Stomach (tissue), 9 donors: ENCODE results near the gene ZFP2. TPM values are rescaled to one million over a fixed set of nuclear protein-coding genes. Genes with fewer than 3 reads are reported as not detected.
"Not testable (repeated sequence)": the region's sequence is repeated elsewhere in the genome, so short reads cannot be mapped to it uniquely, and the experiment has no call there.

Experiments
- DNase-seq, 2 donors: peaks; one replicate each; pipeline versions ENCODE4 v3.0.0 to v3.0.0-alpha.2; 2013 to 2019
- H3K27ac ChIP-seq, 5 donors: fragments of 200-600 bp in 4 of 5; sonication (generic) in 4 of 5; one replicate each; pipeline ENCODE4 v1.5.1; 2013 to 2019; ENCODE audit warnings: mild to moderate bottlenecking in 1 of 5, moderate library complexity in 1 of 5
- H3K27me3 ChIP-seq, 3 donors: fragments of 200-600 bp; sonication (generic); one replicate each; pipeline ENCODE4 v1.5.1; 2017 to 2019; ENCODE audit warnings: mixed run types in 1 of 3
- H3K36me3 ChIP-seq, 4 donors: fragments of 200-600 bp; sonication (generic); 1 replicate in 3 of 4; 2 replicates in 1 of 4; pipeline ENCODE4 v1.5.1; 2016 to 2019
- H3K4me1 ChIP-seq, 4 donors: fragments of 200-600 bp; sonication (generic); one replicate each; pipeline ENCODE4 v1.5.1; 2016 to 2019
- H3K4me3 ChIP-seq, 4 donors: fragments of 200-600 bp; sonication (generic) in 3 of 4; one replicate each; pipeline ENCODE4 v1.5.1; 2016 to 2019; ENCODE audit warnings: mild to moderate bottlenecking in 1 of 4
- H3K9me3 ChIP-seq, 4 donors: fragments of 200-600 bp; sonication (generic); one replicate each; pipeline ENCODE4 v1.5.1; 2016 to 2019
- EP300 ChIP-seq: sonication (generic); formaldehyde crosslinking; IDR thresholded peaks from one replicate; pipeline ENCODE4 v1.6.1; 2017; ENCODE audit warnings: antibody characterized with exemption
- POLR2A ChIP-seq, 4 donors: fragments of 450-650 bp; IDR thresholded peaks; one replicate each; pipeline ENCODE4 v1.6.1; 2016; ENCODE audit warnings: antibody characterized with exemption in 4 of 4, control low read depth in 2 of 4, mild to moderate bottlenecking in 1 of 4, moderate library complexity in 1 of 4
- POLR2AphosphoS5 ChIP-seq, 3 donors: sonication (generic); formaldehyde crosslinking; IDR thresholded peaks; one replicate each; pipeline ENCODE4 v1.6.1; 2016; ENCODE audit warnings: antibody characterized with exemption in 3 of 3
- WGBS, 5 donors: extraction: QIAGEN DNeasy Blood & Tissue Kit in 3 of 5; methylation state at CpG; one replicate each; pipeline versions ENCODE4 v1.1.5 to v1.1.7; 2013 to 2018; 5-methylcytosine and 5-hydroxymethylcytosine counted together
- intact Hi-C: fragments of 100-400 bp; cut with DNase I; formaldehyde crosslinking; loops from one replicate; pipeline ENCODE4 v1.15.1; 2023; ENCODE audit warnings: low total_unique reads
- polyA plus RNA-seq, 3 donors: library from polyadenylated mRNA; stranded (reverse); fragments of 200-250 nt; gene quantifications; one replicate each; pipeline ENCODE4 v1.2.3, GENCODE V29; 2013
- total RNA-seq, 5 donors: library from RNA; depleted of rRNA; stranded (reverse); fragments of >200 nt; gene quantifications; one replicate each; pipeline versions ENCODE4 v1.1.0 to v1.2.3, GENCODE V29; 2014 to 2016
- TF ChIP-seq, protein P1 (sequence below), 7 experiments: fragments of 450-650 bp in 4 of 7; fragments of 200-600 bp in 3 of 7; sonication (generic) in 3 of 7; IDR thresholded peaks; one replicate each; pipeline ENCODE4 v1.5.1; 2016 to 2019; ENCODE audit warnings: antibody characterized with exemption in 7 of 7, control low read depth in 2 of 7, mild to moderate bottlenecking in 1 of 7
- donor health status: healthy with polysubstance abuse.
- donor health status: Bipolar disorder and iron deficiency.
- donor health status: healthy.

ZFP2 gene
- total and polyA plus RNA-seq, 8 donors, result 0.87 to 128 (median 1.3) TPM

- Histone ChIP-seq H3K27ac (peak within 1 kb of the TSS; percentile 78 to 93 (median 86)), H3K4me3 (peak within 1 kb of the TSS; percentile 70 to 94 (median 90)), H3K4me1 (peaks cover 8 to 28% (median 17%) of the 10 kb centered on the region in 4 donors), H3K36me3 (peaks cover 6 to 27% (median 20%) of the 10 kb centered on the region in 4 donors), H3K9me3 (no peaks in the 10 kb centered on the region), H3K27me3 (no peaks in the 10 kb centered on the region)
- WGBS, 5 donors, result 1 to 2% (median 1%) methylated on average over 18 to 86 of the region's 86 CpGs
- peak; percentile 78 to 92 (median 90) for TF ChIP-seq POLR2AphosphoS5 (IDR thresholded peaks at IDR 0.05)
- no peak for TF ChIP-seq POLR2A (IDR thresholded peaks at IDR 0.05)
- TF ChIP-seq EP300, result no peak
- TF ChIP-seq, protein P1, sequence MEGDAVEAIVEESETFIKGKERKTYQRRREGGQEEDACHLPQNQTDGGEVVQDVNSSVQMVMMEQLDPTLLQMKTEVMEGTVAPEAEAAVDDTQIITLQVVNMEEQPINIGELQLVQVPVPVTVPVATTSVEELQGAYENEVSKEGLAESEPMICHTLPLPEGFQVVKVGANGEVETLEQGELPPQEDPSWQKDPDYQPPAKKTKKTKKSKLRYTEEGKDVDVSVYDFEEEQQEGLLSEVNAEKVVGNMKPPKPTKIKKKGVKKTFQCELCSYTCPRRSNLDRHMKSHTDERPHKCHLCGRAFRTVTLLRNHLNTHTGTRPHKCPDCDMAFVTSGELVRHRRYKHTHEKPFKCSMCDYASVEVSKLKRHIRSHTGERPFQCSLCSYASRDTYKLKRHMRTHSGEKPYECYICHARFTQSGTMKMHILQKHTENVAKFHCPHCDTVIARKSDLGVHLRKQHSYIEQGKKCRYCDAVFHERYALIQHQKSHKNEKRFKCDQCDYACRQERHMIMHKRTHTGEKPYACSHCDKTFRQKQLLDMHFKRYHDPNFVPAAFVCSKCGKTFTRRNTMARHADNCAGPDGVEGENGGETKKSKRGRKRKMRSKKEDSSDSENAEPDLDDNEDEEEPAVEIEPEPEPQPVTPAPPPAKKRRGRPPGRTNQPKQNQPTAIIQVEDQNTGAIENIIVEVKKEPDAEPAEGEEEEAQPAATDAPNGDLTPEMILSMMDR (IDR thresholded peaks at IDR 0.05), result peak in 1 of 7 experiments; percentile 6
- DNase-seq, result peak; percentile 93 to 97
- intact Hi-C loops, result loop anchor here (5.0 kb wide), 1 partner anchor 128 kb away; the partner anchor contains the start of gene ZNF354A
Observed at GRCh38 chr5:178859625-178860521, 35.8 kb upstream of the ZFP2 start, which contains the start of gene ZNF354B. TSS of gene ZNF354B (plus strand) at chr5:178859953. CDS start at chr5:178861048, 1,095 bp downstream.

DNA sequence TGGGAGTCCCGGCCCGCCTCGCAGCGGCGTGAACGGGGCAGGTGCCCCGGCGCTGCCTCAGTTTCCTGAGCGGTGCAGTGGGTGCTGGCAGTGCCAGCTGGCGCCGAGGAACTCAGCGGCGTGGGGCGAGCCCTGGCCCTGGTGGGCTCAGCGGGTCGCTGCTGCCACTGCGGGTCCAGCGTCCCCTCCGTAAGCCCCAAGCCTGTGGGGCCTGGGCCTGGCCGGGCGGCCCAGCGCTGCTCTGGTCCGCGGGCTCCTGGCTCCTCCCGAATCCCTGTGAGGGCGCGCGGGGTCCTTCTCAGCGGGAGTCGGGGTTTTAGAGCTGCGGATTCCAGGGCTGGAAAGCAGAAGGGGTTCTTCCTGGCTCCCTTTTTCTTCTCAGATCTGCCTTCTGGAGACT, 35.1 kb upstream of the ZFP2 start:
- intact Hi-C loops, DNase-seq, H3K27me3 ChIP-seq, H3K9me3 ChIP-seq: not testable (repeated sequence)
- 0 to 3% (median 0%) methylated on average over 3 to 11 of the region's 31 CpGs; no CpG with 5 or more reads in 2 of the 5 donors for WGBS, 5 donors
- Histone ChIP-seq H3K27ac (peak overlapping the region; percentile 78 to 93 (median 86)), H3K4me1 (peaks cover 8 to 28% (median 17%) of the 10 kb centered on the region in 4 donors), H3K4me3 (peak overlapping the region; percentile 70 to 94 (median 90)), H3K36me3 (peaks cover 6 to 34% (median 26%) of the 10 kb centered on the region in 4 donors)

DNA sequence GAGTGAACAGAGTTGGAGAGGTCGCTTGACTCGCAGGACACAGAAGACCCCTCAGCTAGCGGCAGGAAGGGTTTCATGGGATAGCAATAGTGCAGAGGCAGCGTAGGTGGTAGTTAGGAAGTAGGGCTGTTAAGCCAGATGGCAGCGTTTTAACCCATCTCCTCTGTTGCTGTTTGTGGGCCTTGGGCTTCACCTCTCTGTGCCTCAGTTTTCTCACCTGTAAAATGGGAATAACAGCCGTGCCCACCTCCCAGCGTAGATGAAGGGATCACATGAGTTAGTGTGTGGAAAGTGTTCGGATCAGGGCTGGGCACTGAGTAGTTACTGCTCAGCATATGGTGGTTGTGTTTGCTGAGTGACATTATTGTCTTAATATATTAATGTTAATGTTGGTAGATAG, 34.1 kb upstream of the ZFP2 start:
- no peaks in the 10 kb centered on the region for H3K27me3 ChIP-seq
- no peak overlapping the region for H3K27ac ChIP-seq
- peaks cover 13 to 44% (median 36%) of the 10 kb centered on the region in 4 donors for H3K36me3 ChIP-seq
- H3K9me3 ChIP-seq, result no peaks in the 10 kb centered on the region
- WGBS, 5 donors, result 95 to 97% (median 96%) methylated on average over 8 of the region's 8 CpGs
- DNase-seq, result no peak
- peak overlapping the region in 1 of 4 donors; percentile 87 for H3K4me3 ChIP-seq
- H3K4me1 ChIP-seq, result peaks cover 8 to 28% (median 17%) of the 10 kb centered on the region in 4 donors
- intact Hi-C loops, result no loop called here
- TF ChIP-seq EP300, result no peak
- TF ChIP-seq, protein P1 (IDR thresholded peaks at IDR 0.05), result no peak

DNA sequence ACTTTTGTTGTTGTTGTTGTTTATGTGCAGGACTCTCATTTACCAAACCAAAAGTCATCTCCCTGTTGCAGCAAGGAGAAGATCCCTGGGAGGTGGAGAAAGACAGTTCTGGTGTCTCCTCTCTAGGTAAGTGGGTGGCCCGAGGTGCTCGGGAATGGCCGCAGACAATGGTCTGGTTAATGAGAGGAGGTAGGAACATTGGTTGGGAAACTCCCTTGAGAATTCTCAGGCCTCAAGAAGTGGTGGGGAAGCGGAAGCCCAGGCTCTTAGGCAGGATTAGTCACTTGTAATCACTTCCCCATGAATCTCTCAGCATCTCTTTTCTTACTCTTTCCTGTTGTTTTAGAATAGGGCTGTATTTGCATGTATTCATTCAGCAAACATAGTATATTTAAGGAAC, 28.8 kb upstream of the ZFP2 start:
- H3K27ac ChIP-seq, result no peak overlapping the region
- peaks cover 41 to 97% (median 88%) of the 10 kb centered on the region in 4 donors for H3K36me3 ChIP-seq
- 63 to 100% (median 82%) methylated on average over 4 of the region's 4 CpGs for WGBS, 5 donors
- H3K27me3 ChIP-seq, result no peaks in the 10 kb centered on the region
- H3K4me1 ChIP-seq, result peaks cover 0 to 18% (median 7%) of the 10 kb centered on the region in 4 donors
- DNase-seq, result no peak
- H3K4me3 ChIP-seq, result no peak overlapping the region
- intact Hi-C loops, result no loop called here
- H3K9me3 ChIP-seq, result peaks cover 0 to 23% (median 15%) of the 10 kb centered on the region in 4 donors
- TF ChIP-seq POLR2A (IDR thresholded peaks at IDR 0.05), result no peak

GRCh38 chr5:178869577-178869976, 26.1 kb upstream of the ZFP2 start:
- H3K36me3 ChIP-seq, result peaks cover 46 to 100% (median 98%) of the 10 kb centered on the region in 4 donors
- WGBS, 5 donors, result 72 to 88% (median 87%) methylated on average over 8 of the region's 8 CpGs
- DNase-seq, result no peak
- H3K9me3 ChIP-seq, result peaks cover 7 to 49% (median 35%) of the 10 kb centered on the region in 4 donors
- TF ChIP-seq, protein P1 (IDR thresholded peaks at IDR 0.05), result no peak
- intact Hi-C loops, result no loop called here
- H3K27ac ChIP-seq, result no peak overlapping the region
- H3K4me1 ChIP-seq, result no peaks in the 10 kb centered on the region
- no peak overlapping the region for H3K4me3 ChIP-seq
- H3K27me3 ChIP-seq, result no peaks in the 10 kb centered on the region
